Muscle of back (tissue), 11 donors: ENCODE results near the gene CELSR1. TPM values are rescaled to one million over a fixed set of nuclear protein-coding genes. Genes with fewer than 3 reads are reported as not detected.

ENCODE experiments used
- DNase-seq, 3 donors: peaks; one replicate each; pipeline versions ENCODE4 v3.0.0 to v3.0.0-alpha.2; 2013
- polyA plus RNA-seq, 10 donors: library from polyadenylated mRNA; unstranded; fragments of 120-200 nt; gene quantifications; one replicate each; pipeline ENCODE4 v1.2.1, GENCODE V29; 2013; ENCODE audit not compliant: insufficient read length in 10 of 10

Gene CELSR1
- polyA plus RNA-seq, 10 donors, result 1.7 to 9.8 (median 3.3) TPM

- DNase-seq, result no peak
Observed at GRCh38 chr22:46445771-46446420, 91.5 kb downstream of the CELSR1 start.

- DNase-seq, result no peak
Observed at GRCh38 chr22:46444390-46444854, 93.0 kb downstream of the CELSR1 start.

- no peak for DNase-seq
Observed at GRCh38 chr22:46443850-46444389, 93.5 kb downstream of the CELSR1 start.

- no peak for DNase-seq
Observed at GRCh38 chr22:46442217-46442853, 95.1 kb downstream of the CELSR1 start.

- DNase-seq, result no peak
Observed at GRCh38 chr22:46439576-46440465, 97.6 kb downstream of the CELSR1 start.

- DNase-seq, result no peak
Observed at GRCh38 chr22:46439111-46439510, 98.3 kb downstream of the CELSR1 start.

GRCh38 chr22:46437671-46438440, 99.6 kb downstream of the CELSR1 start:
- DNase-seq, result peak in 1 of 3 donors; percentile 29

GRCh38 chr22:46436595-46437175, 100.7 kb downstream of the CELSR1 start:
- no peak for DNase-seq

GRCh38 chr22:46433318-46433717, 104.1 kb downstream of the CELSR1 start:
- no peak for DNase-seq

- peak in 1 of 3 donors; percentile 23 for DNase-seq
Observed at GRCh38 chr22:46432164-46433068, 105.0 kb downstream of the CELSR1 start.

GRCh38 chr22:46430961-46431838, 106.2 kb downstream of the CELSR1 start:
- no peak for DNase-seq

GRCh38 chr22:46429325-46429853, 108.0 kb downstream of the CELSR1 start:
- no peak for DNase-seq

GRCh38 chr22:46428602-46429324, 108.7 kb downstream of the CELSR1 start:
- no peak for DNase-seq

- DNase-seq, result no peak
Observed at GRCh38 chr22:46428171-46428570, 109.2 kb downstream of the CELSR1 start.

GRCh38 chr22:46425016-46425415, 112.4 kb downstream of the CELSR1 start:
- peak in 1 of 3 donors; percentile 30 for DNase-seq

- no peak for DNase-seq
Observed at GRCh38 chr22:46424496-46424895, 112.9 kb downstream of the CELSR1 start.

- DNase-seq, result peak; percentile 27 to 53 (median 43)
Observed at GRCh38 chr22:46422896-46423295, 114.5 kb downstream of the CELSR1 start.

- no peak for DNase-seq
Observed at GRCh38 chr22:46421267-46421666, 116.2 kb downstream of the CELSR1 start.
